LNCaP clone FGC (cell line): ENCODE data around the gene KCNK10.

ENCODE experiments used
- DNase-seq: peaks from one replicate; pipeline ENCODE4 v3.0.0-alpha.2; 2011; ENCODE audit warnings: low read depth
- H3K4me3 ChIP-seq: 2 replicates; pipeline ENCODE4 v1.5.1; 2011; ENCODE audit warnings: mild to moderate bottlenecking, low read depth, low read length, control low read depth
- TF ChIP-seq, protein P1 (sequence below): IDR thresholded peaks from 2 replicates; pipeline ENCODE4 v1.5.1; 2012; ENCODE audit warnings: mild to moderate bottlenecking; ENCODE audit not compliant: control insufficient read depth, insufficient read depth; ENCODE audit errors: extremely low read depth

Gene KCNK10

DNA sequence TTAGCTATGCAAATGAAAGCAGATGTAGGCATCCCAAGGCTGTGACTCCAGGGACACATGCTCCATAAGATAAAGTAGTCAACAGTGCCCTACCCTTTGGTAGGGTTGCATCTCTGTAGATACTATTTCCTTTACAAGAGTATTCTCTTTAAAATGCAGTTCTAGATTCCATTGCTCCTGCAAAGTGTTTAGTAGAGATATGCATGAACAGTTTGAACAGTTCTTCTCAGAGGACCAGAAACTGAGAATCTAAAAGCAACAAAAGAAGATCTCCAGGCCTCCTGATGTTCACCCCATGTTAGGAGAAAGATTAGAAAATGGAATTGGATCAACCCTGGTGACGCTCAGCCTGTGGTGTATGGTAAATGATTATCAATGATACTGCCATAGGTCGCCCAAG is 121.2 kb downstream of the KCNK10 start:
- TF ChIP-seq, protein P1, sequence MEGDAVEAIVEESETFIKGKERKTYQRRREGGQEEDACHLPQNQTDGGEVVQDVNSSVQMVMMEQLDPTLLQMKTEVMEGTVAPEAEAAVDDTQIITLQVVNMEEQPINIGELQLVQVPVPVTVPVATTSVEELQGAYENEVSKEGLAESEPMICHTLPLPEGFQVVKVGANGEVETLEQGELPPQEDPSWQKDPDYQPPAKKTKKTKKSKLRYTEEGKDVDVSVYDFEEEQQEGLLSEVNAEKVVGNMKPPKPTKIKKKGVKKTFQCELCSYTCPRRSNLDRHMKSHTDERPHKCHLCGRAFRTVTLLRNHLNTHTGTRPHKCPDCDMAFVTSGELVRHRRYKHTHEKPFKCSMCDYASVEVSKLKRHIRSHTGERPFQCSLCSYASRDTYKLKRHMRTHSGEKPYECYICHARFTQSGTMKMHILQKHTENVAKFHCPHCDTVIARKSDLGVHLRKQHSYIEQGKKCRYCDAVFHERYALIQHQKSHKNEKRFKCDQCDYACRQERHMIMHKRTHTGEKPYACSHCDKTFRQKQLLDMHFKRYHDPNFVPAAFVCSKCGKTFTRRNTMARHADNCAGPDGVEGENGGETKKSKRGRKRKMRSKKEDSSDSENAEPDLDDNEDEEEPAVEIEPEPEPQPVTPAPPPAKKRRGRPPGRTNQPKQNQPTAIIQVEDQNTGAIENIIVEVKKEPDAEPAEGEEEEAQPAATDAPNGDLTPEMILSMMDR = no peak
- DNase-seq = no peak
- H3K4me3 ChIP-seq = no peak overlapping the region

DNA sequence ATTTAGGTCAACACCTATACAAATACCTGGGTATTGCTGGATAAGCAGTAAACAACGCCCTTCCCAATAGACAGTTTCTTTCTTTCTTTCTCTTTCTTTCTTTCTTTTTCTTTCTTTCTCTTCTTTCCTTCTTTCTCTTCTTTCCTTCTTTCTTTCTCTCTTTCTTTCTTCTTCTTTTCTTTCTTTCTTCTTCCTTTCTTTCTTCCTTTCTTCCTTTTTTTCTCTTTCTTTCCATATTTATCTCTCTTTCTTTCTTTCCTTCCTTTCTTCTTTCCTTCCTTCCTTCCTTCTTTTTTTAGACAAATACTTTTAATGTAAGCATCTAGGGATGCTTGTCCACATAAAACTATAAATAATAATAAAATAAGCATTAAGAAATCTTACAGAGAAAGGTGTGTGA is 123.2 kb downstream of the KCNK10 start:
- DNase-seq = no peak
- no peak overlapping the region for H3K4me3 ChIP-seq
- TF ChIP-seq, protein P1 = no peak

DNA sequence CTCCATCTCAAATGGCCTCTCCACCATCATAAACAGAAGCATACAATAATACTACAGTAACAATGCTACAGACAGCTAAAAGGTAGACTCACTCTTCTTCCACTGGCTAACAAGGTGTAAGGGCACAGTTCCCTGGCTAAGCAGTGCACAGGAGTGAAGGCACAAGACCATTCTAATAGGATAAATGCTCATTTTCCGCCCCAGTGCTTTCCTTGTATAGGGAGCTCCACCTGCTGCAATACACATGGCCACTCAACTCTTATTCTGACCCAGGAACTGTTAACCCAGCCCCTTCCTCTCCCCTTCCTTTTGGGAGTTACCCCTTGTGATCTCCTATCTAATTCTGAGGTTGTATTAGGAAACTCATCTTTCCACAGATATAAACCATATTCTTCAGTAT is 124.6 kb downstream of the KCNK10 start:
- no peak for DNase-seq
- TF ChIP-seq, protein P1 = no peak
- H3K4me3 ChIP-seq = no peak overlapping the region

DNA sequence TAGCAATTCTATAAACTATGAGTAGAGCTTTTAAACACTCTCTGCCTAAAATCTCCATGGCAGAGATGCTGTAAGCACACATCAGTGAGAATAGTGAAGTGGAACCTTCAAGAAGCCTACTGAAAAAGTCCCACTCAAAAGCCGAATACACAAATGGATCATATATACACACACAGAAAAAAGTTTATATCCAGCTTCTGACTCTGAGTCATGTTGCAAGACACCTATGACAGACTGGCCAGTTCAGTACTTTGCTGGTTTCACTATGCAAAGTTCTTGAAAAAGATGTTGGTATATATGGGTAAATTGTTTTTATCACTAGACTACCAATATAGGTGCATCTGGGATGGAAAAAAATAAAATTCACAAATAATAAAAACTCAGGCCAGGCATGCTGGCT is 126.1 kb downstream of the KCNK10 start:
- no peak for DNase-seq
- H3K4me3 ChIP-seq = no peak overlapping the region
- TF ChIP-seq, protein P1 = no peak

DNA sequence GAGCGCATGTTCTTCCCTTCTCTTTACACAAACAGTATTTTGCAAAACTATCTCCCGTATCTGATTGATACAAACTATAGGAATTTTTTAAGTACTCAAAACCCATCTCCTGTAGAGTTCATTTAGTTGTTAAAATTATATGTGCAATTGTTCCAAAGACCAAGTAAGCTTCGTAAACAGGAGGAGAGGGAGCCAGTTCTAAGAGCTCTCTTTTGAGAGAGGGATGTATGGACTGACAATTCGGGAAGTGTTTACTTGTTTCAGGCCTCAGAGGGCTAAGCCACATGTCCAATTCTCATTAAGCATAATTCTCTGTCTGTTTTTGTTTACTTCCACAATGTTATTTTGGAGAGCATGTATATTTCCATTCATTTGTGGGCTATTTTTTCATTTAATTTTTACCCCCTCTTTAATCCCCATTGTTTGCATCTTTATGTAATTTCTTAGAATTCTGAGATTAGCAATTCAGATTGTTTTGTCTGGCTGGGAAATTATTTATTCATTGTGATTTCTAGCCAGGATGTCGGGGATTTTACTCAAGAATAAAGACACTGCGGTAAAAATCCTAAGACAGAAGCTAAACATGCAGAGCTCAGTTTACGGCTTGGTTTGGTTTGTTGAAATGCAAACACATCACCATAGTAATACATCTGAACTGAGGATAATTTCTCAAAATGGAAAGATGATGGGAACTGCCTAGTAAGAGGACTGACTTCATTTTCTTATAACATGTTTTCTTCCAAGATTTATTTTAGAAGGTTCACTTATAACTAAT is 126.8 kb downstream of the KCNK10 start:
- H3K4me3 ChIP-seq = no peak overlapping the region
- DNase-seq = no peak
- TF ChIP-seq, protein P1 = no peak

DNA sequence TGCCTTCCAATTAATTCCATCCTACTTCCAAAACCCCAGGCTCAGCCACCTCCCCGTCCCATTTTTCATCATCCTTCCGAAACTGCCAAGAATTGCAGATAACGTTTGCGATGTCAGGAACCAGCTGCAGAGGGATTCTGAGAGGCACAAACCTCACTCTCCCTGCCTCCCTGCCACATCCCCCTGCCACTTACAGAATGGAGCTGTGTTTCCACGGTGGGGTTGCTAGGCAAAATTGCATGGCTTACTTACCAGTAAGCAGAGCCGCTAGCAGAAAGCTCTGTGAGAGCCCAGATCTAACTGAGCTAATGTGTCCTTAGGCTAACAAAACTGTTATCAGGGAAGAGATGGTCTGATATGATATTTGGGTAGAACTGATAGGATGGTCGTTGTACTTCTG is 127.4 kb downstream of the KCNK10 start:
- DNase-seq = no peak

More for the DNA sequence above, 127.4 kb downstream of the KCNK10 start:
- TF ChIP-seq, protein P1 = no peak
- H3K4me3 ChIP-seq = no peak overlapping the region
